ENCODE measurements around the gene TP53RK. TPM values are rescaled to one million over a fixed set of nuclear protein-coding genes. Genes with fewer than 3 reads are reported as not detected.

Gene TP53RK
- total and polyA plus RNA-seq, 2 of the 13 experiments (the other 11 are each of a cell fraction or from before 2014, with no cell fraction given), result 12.9 to 25.5 TPM

DNA sequence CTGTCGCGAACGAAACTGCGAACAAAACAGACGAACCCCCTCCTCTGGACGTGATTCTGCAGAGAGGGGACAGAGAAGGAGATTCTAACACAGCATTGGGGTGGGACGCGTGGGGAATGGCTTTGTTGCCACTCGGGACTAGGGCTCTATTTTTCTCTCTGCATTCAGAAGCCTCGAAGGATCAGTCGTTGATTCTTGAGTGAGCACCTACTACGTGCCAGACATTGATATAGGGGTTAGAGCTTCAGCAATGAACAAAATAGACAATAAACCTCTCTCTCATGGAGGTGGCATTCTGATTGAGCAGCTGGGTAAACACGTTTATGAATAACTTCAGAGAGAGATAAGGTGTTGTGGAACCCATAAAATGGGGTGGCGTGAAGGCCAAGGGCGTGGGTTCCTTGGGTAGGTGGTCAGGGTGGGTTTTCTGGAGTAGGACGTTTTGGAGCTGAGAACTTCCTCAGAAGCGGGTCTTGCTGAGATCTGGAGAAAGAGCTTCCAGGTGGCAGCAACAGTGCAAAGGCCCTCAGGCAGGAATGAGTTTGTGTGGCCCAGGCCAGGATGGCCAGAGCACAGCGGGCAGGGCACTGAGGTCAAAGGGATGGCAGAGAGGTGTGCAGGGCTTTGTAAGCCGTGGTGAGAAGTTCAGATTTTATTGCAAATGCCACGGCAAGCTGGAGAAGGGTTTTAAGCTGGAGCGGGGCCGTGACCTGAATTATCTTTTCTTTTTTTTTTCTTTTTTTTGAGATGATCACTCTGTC, 21.1 kb upstream of the TP53RK start (continued):
- TF ChIP-seq, protein P1, sequence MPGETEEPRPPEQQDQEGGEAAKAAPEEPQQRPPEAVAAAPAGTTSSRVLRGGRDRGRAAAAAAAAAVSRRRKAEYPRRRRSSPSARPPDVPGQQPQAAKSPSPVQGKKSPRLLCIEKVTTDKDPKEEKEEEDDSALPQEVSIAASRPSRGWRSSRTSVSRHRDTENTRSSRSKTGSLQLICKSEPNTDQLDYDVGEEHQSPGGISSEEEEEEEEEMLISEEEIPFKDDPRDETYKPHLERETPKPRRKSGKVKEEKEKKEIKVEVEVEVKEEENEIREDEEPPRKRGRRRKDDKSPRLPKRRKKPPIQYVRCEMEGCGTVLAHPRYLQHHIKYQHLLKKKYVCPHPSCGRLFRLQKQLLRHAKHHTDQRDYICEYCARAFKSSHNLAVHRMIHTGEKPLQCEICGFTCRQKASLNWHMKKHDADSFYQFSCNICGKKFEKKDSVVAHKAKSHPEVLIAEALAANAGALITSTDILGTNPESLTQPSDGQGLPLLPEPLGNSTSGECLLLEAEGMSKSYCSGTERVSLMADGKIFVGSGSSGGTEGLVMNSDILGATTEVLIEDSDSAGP (CRISPR knock-in tag; IDR thresholded peaks at IDR 0.05; ENCODE audit: borderline replicate concordance), result peak; percentile 11; the same call in 1 of the 2 replicates
- TF ChIP-seq ZNF772 (CRISPR knock-in tag; IDR thresholded peaks at IDR 0.05) (no peak), ZNF580 (CRISPR knock-in tag; IDR thresholded peaks at IDR 0.05; ENCODE audit: borderline replicate concordance, low read depth) (0 out of 2 replicates have a peak, but pooled peaks have one; percentile 3), STAG1 (CRISPR knock-in tag; IDR thresholded peaks at IDR 0.05) (no peak), ZBTB20 (CRISPR knock-in tag; IDR thresholded peaks at IDR 0.05; ENCODE audit: borderline replicate concordance, low read depth) (0 out of 2 replicates have a peak, but pooled peaks have one; percentile 44), AHR (CRISPR knock-in tag; IDR thresholded peaks at IDR 0.05) (no peak), YEATS4 (CRISPR knock-in tag; IDR thresholded peaks at IDR 0.05; ENCODE audit: borderline replicate concordance) (0 out of 2 replicates have a peak, but pooled peaks have one; percentile 5), ZNF451 (CRISPR knock-in tag; IDR thresholded peaks at IDR 0.05) (no peak), SALL1 (CRISPR knock-in tag; IDR thresholded peaks at IDR 0.05) (peak; percentile 11; the same call in 1 of the 2 replicates), ISX (CRISPR knock-in tag; conservative IDR thresholded peaks at IDR 0.05) (peak; percentile 26; the same call in 1 of the 2 replicates), RFXAP (CRISPR knock-in tag; IDR thresholded peaks at IDR 0.05; ENCODE audit: borderline replicate concordance) (peak; percentile 4; the same call in 1 of the 2 replicates), ZKSCAN8 (CRISPR knock-in tag; IDR thresholded peaks at IDR 0.05; ENCODE audit: borderline replicate concordance) (0 out of 2 replicates have a peak, but pooled peaks have one; percentile 4), ZNF24 (IDR thresholded peaks at IDR 0.05) (no peak), ZNF136 (CRISPR knock-in tag; IDR thresholded peaks at IDR 0.05; ENCODE audit: low read depth) (0 out of 2 replicates have a peak, but pooled peaks have one; percentile 59), SRY (CRISPR knock-in tag; IDR thresholded peaks at IDR 0.05) (peak; percentile 59; the same call in 1 of the 2 replicates), NAIF1 (CRISPR knock-in tag; IDR thresholded peaks at IDR 0.05; ENCODE audit: borderline replicate concordance) (no peak), ZNF792 (CRISPR knock-in tag; IDR thresholded peaks at IDR 0.05) (no peak), ZNF704 (CRISPR knock-in tag; IDR thresholded peaks at IDR 0.05; ENCODE audit: borderline replicate concordance) (0 out of 2 replicates have a peak, but pooled peaks have one; percentile 5), NCOA2 (CRISPR knock-in tag; IDR thresholded peaks at IDR 0.05) (0 out of 2 replicates have a peak, but pooled peaks have one; percentile 2), SALL2 (CRISPR knock-in tag; IDR thresholded peaks at IDR 0.05) (0 out of 2 replicates have a peak, but pooled peaks have one; percentile 24)
- TF ChIP-seq, protein P2, sequence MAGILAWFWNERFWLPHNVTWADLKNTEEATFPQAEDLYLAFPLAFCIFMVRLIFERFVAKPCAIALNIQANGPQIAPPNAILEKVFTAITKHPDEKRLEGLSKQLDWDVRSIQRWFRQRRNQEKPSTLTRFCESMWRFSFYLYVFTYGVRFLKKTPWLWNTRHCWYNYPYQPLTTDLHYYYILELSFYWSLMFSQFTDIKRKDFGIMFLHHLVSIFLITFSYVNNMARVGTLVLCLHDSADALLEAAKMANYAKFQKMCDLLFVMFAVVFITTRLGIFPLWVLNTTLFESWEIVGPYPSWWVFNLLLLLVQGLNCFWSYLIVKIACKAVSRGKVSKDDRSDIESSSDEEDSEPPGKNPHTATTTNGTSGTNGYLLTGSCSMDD (CRISPR knock-in tag; IDR thresholded peaks at IDR 0.05), result peak; percentile 19; the same call in 1 of the 2 replicates
- TF ChIP-seq, protein P3, sequence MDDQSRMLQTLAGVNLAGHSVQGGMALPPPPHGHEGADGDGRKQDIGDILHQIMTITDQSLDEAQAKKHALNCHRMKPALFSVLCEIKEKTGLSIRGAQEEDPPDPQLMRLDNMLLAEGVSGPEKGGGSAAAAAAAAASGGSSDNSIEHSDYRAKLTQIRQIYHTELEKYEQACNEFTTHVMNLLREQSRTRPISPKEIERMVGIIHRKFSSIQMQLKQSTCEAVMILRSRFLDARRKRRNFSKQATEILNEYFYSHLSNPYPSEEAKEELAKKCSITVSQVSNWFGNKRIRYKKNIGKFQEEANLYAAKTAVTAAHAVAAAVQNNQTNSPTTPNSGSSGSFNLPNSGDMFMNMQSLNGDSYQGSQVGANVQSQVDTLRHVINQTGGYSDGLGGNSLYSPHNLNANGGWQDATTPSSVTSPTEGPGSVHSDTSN (CRISPR knock-in tag; IDR thresholded peaks at IDR 0.05; ENCODE audit: borderline replicate concordance), result 0 out of 2 replicates have a peak, but pooled peaks have one; percentile 48

Data from HepG2 (cell line).